Endometrial microvascular endothelial cells (primary cell): ENCODE data around the gene ZNHIT2. TPM values are rescaled to one million over a fixed set of nuclear protein-coding genes. Genes with fewer than 3 reads are reported as not detected.
"Not testable (repeated sequence)": the region's sequence is repeated elsewhere in the genome, so short reads cannot be mapped to it uniquely, and the experiment has no call there.

Experiments used
- in situ Hi-C: cut with HindIII; loops from 2 replicates; pipeline ENCODE4 v1.10.0; 2017; ENCODE audit warnings: low sequenced_read_pairs, low pct_unique_long_range_greater_than_20kb; ENCODE audit errors: inconsistent ontology term
- total RNA-seq: library from RNA; depleted of rRNA; stranded (reverse); fragments of >200 nt; gene quantifications from one replicate; pipeline ENCODE4 v1.2.3, GENCODE V29; 2015; ENCODE audit errors: inconsistent ontology term

The ZNHIT2 gene
- total RNA-seq, 1 donor from 2014 or later: 16.1 TPM

- in situ Hi-C loops: no loop called here
Observed at GRCh38 chr11:65124480-65125196, 7.1 kb upstream of the ZNHIT2 start.

DNA sequence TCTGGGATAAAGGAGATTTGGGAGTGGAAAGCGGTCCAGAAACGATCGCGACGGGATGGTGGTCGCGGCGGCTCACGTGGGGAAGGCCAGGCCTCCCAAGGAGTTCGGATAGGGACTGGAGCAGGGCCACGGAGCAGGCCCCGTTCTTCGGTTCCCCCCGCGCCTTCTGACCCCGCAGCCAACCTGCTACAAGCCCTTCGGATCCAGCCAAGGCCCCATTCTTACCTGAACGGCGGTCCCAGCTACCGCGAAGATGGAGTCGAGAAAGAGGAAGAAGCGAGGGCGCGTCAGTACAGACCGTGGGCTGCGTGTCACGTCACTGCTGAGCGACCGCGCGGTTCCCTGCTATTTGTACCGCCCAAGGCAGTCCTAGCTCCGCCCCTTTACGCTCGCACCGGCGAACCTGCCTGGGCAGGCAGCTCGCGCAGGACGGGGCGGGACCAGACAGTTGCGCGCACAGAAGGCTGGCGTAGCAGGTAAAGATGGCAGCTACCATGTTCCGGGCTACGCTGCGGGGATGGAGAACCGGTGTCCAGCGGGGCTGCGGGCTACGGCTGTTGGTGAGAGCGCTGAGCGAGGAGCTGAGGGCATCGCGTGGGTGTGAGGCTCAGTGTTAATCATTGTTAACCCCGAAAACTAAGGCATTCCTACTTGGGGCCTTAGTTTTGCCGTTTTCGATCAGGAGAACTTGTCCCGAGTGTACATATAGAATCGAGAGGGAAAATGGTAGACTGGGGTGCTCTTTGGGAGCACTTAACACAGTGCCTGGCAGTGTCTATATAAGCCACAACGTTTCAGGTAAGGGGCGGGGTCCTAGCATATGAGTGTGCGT, 4.6 kb upstream of the ZNHIT2 start, which contains the start of the genes FAU and MRPL49:
TSS of gene FAU (minus strand) at position 270 of the 832 bp plus-strand sequence. CDS start 321 bp downstream, outside the sequence.
TSS of gene MRPL49 (plus strand) at position 457 of the 832 bp plus-strand sequence. CDS start at position 483, 26 bp downstream.
- in situ Hi-C loops: no loop called here

DNA sequence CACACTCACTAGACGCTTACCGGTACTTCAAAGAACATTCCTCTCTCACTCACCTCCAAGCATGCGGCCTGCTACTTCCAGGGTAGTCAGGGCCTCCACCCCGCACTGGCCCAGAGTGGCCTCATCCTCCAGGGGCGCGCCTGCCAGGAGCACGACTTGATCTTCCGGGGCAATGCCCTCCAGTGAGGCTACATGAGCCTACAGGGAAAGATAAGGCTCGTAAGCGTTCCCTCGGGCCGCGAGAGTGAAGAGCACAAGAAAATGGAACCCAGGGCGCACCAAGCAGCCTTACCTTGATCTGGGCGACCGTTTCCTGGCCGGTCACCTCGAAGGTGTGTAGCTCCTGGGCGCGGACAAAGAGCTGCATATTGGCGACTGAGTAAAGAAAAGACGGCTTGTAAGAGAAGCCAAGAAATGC, 4.0 kb upstream of the ZNHIT2 start:
- in situ Hi-C loops: no loop called here

DNA sequence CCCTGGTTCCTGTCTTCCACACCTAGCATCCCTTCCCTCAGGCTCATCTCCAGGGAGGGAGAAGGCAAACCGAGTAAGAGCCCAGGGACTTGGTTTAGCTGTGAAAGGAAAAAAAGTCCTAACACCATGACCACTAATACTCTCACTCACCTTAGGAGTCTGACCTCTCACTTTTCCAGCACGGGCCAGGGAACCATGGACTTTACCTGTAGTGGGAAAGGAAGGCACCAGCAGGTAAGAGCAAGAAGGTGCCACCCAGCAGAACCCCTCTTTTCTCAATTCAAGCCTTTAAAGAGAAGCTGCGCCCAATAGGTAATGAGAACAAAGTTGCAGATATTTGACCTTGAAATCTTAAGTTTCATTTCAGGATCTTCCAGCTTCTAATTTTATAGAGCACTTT, 3.3 kb upstream of the ZNHIT2 start:
- in situ Hi-C loops: no loop called here

GRCh38 chr11:65119670-65119995, 2.1 kb upstream of the ZNHIT2 start:
- in situ Hi-C loops: no loop called here

GRCh38 chr11:65118891-65119669, 1.6 kb upstream of the ZNHIT2 start:
- in situ Hi-C loops: not testable (repeated sequence)

GRCh38 chr11:65118097-65118837, 766 bp upstream of the ZNHIT2 start:
- in situ Hi-C loops: no loop called here

DNA sequence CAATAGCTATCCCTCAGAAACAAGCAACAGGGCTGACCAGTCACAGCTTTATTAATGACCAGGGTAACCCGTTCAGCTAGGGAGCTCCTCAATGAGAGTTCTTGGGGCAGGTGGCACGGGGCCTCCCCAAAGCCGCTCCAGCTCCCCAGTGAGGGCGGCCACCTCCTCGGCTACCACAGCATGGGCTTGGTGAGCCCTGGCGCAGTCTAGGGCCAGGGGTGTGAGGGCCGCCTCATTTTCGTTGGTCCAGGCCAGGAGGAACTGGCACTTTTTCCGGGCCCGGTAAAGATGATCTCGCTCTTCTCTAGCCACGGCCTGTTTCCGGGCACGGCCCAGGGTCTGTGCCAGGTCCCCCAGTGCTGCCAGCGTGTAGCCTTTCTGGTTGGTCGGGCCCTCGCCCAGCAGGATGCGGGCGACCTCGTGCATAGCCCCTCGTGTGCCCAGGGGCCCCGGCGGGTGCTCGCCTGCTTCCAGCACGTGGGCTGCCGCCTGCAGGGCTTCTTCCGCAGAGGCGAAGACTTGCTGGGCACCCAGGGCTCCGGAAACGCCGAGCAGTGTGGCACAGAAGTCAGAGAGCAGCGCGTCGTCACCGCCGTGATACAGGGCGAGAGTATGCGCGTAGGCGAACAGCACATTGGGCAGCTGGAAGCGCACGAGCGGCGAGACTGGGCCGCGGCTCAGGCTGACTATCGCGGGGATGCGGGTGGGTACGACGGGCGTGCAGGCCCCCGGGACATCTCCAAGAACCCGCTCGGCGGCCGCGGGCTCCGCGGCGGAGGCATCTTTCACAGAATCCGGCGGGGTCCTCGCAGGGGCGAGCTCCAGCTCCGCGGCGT, 913 bp downstream of the ZNHIT2 start:
- in situ Hi-C loops: no loop called here

- in situ Hi-C loops: no loop called here
Observed at GRCh38 chr11:65115361-65116082, 2.0 kb downstream of the ZNHIT2 start.

DNA sequence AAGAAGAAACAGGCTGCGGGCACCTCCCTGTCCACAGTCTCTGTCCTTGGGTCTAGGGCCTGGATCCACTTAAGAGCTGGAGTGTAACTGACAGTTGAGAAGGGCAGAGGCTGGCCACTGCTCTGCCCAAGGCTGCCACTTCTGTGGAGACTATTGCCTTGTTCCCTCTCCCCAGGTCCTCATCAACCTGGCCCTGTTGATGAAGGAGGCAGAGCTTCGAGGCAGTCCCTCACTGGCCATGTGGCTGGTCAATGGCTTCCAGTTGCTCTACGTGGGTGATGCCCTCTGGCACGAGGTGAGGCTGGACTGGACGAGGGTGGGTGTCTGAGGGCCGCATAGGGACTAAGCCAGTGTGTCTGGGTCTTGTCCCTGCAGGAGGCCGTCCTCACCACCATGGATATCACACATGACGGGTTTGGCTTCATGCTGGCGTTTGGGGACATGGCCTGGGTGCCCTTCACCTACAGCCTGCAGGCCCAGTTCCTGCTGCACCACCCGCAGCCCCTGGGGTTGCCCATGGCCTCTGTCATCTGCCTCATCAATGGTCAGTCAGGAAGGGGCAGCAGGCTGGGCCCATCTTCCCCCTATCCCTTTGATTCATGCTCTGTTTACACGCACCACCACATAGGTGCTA, 2.8 kb downstream of the ZNHIT2 start:
- in situ Hi-C loops: no loop called here

DNA sequence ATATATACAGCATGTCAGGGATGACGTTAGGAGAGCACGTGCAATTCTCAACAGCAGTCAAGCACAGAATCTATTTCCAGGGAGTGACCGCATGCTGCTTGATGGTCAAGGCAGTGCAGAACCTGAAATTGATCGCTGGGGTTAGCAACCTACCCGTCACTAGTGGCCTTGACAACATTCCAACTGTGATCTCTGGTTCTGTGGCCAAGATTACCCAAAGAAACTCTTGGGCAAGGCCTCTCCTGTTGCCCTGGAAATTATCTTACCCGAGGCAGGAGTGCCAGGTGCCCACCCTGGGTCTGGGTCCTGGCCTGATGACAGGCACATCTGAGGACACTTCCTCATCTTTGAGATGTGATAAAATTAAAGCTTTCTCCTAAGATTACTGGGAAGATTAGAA, 3.7 kb downstream of the ZNHIT2 start:
- in situ Hi-C loops: no loop called here

- in situ Hi-C loops: no loop called here
Observed at GRCh38 chr11:65113361-65113756, 4.1 kb downstream of the ZNHIT2 start.

DNA sequence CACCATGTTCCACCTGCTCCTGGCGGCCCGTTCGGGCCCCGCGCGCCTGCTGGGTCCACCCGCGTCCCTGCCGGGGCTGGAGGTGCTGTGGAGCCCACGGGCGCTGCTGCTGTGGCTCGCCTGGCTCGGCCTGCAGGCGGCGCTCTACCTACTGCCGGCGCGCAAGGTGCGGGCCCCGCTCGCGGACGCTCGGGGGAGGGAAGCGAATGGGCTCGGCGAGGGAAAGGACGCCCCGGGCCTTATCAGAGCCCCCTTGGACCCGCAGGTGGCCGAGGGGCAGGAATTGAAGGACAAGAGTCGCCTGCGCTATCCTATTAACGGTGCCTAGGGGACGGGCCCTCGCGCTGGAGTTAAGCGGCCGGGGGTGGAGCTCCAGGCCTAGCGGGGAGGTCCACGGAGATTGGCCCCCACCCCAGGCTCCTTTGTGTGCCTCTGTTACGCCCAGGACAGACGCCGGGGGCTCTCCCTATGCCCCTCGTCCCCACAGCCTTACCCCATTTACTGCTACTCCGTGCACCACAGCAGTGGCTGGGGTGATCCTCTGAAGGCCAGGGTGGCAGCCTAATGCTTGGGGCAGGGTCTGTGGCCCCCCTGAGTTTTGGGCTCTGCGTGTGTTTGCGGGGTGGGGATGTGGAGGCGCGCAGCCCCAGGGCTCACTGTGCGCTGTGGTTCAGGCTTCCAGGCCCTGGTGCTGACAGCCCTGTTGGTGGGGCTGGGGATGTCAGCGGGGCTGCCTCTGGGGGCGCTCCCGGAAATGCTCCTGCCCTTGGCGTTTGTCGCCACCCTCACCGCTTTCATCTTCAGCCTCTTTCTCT, 4.7 kb downstream of the ZNHIT2 start:
- in situ Hi-C loops: no loop called here

DNA sequence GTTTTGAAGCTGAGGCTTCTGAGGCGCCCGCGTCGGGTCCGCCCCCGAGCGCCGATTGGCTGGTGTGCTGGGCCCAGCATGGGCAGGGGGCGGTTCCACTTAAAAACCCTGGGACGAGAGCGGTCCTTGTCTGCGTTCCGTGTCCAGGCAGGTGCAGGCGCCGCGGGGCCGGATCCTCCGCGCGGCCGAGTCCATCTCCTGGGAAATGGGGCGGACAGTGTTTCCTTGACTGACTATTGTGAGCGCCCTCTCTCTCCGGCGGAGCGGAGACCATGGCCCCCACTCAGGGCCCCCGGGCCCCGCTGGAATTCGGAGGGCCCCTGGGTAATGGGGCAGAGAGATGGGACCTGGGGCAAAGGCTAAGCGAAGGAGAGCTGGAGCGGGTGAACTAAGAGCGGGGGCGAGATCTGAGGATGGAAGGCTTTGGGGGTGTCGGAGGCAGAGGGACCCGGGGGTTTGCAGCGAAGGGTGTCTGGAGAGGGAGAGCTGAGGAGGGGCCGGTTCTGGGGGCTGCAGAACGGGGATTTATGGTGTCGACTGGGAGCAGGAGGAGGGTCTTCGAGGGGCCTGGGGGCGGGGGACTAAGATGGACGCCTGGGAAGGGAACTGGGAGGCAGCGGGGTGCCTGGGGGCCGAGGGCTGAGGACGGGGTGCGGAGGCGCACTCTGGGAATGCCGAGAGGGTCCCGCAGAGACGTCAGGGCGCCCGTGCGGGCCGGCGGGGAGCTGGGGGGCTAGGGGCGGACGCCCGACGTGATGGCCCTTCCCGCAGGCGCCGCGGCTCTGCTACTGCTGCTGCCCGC, 5.6 kb downstream of the ZNHIT2 start, which contains the start of gene TM7SF2:
TSS of gene TM7SF2 (plus strand) at position 129 of the 802 bp plus-strand sequence. CDS start at position 273, 144 bp downstream.
- in situ Hi-C loops: no loop called here

DNA sequence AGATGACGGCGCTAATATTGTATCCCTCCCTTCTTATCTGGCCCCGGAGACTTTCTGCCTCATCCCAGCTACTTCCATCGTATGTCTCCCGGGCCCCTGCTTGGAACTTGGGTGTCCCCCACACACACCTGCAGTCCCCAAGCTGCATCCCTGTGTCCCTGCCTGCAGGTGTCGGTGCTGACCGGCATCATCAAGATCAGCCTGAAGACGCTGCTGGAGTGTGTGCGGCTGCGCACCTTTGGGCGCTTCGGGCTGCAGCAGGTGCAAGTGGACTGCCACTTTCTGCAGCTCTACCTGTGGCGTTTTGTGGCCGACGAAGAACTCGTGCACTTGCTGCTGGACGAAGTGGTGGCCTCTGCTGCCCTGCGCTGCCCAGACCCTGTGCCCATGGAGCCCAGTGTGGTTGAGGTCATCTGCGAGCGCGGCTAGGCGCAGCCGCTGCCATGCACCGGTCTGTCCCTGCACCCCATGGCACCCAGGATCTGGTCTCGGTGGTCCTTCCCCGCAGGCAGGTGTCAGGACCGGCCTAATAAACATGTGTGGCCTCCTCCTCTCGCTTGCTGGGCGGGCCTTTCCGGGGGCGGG, 6.2 kb downstream of the ZNHIT2 start:
- in situ Hi-C loops: no loop called here
